Activated CD4-positive, alpha-beta T cell treated with anti-CD3 and anti-CD28 coated beads, Interleukin-10, Interleukin-2, amounts not matched to agents 100 ng/mL and 50 ng/mL, durations not matched to agents 16 hours and 8 hours (primary cell): ENCODE measurements around the gene DAZAP1.
"Not testable (repeated sequence)": the region's sequence is repeated elsewhere in the genome, so short reads cannot be mapped to it uniquely, and the experiment has no call there.

Experiments
- DNase-seq: peaks from one replicate; pipeline ENCODE4 v3.0.0-alpha.2; 2020

DAZAP1 gene

DNA sequence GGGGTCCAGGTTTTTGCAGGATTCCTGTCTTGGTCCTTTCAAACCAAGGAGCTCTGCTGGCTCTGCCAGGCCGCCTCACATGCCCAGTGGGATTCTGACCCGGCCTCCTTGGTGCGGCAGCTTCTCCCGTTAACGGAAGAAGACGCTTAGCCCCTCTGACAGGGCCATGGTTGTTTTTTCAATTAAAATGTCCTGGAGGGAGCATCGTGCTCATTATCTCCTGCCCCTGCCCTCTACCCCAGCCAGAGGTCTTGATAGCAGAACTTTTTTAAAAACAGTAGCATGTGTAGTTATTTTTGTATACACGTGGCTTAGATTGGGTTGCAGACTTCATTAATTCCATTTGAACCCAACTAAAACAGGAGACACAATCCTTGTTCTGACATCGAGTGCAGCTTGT, 19.4 kb downstream of the DAZAP1 start:
- no peak for DNase-seq

- no peak for DNase-seq
Measured at GRCh38 chr19:1427221-1427920, 20.0 kb downstream of the DAZAP1 start.

- no peak for DNase-seq
Measured at GRCh38 chr19:1428738-1429391, 21.5 kb downstream of the DAZAP1 start.

GRCh38 chr19:1429750-1430149, 22.4 kb downstream of the DAZAP1 start:
- no peak for DNase-seq

- DNase-seq = no peak
Measured at GRCh38 chr19:1430246-1430645, 22.9 kb downstream of the DAZAP1 start.

DNA sequence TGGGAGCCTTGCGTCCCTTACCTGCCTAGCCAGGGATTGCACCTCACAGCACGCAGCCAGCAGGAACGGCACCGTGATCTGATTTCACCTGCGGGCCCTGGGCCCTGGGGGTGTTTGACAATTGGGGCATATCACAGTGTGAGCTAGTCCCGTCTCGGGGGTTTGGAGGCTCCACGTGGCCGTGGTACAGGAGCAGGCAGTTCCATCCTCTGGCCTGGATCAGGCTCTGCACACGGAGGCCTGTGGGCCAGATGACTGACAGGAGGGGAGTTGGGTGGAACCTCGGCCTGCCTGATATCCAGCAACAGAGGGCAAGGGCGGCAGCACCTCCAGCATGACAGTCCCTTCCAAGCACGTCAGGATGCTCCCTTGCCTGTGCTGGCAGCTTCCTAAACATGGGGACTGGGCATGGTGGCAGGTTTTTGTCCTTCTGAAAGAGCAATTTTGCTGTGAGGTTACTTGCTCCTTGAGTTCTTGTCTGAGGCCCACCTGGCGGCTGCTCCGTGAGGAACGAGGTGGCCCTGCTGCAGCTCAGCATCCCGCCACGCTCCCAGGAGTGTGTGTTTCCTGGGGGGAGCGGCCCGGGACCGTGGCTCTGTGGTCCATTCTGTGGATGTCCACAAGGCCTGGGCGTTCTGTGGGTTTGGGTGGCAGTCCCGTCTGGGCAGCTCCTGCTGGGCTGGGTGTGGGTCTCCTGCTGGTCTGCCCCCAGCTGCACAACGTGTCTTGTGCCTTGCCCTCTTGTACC, 24.5 kb downstream of the DAZAP1 start:
- DNase-seq = no peak

- DNase-seq = no peak
Measured at GRCh38 chr19:1432507-1432887, 25.1 kb downstream of the DAZAP1 start.

- no peak for DNase-seq
Measured at GRCh38 chr19:1433119-1434039, 26.0 kb downstream of the DAZAP1 start.

- DNase-seq = no peak
Measured at GRCh38 chr19:1434040-1434366, 26.6 kb downstream of the DAZAP1 start.

- DNase-seq = no peak
Measured at GRCh38 chr19:1434577-1435060, 27.2 kb downstream of the DAZAP1 start.

DNA sequence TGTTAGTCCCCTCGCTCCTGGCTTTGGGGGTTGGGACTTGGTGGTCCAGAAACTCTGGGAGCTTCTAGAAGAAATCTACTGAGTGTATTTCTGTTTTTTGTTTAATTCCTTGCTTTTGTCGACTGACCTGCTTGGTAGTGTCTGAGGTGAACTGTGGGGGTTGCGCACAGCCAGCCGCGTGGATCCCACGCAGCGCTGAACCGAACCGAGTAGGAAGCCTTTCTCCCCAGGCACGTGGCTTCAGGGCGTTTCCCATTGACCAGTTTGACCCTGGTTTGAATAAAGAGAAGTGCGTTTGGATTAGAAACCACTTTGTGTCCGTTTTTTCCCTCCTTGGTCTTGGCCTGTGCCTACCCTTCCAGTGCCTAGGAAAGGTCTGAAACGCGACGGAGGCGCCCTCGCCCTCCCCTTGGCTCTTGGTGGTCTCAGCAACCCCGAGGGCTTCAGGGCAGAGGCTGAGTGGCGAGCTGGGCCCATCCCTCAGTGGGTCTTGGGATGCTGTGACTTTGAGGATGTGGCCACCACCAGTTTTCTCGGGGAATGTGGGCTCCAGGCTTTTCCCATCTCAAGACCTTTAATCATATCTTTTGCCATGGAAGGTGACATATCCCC, 28.1 kb downstream of the DAZAP1 start:
- no peak for DNase-seq

DNA sequence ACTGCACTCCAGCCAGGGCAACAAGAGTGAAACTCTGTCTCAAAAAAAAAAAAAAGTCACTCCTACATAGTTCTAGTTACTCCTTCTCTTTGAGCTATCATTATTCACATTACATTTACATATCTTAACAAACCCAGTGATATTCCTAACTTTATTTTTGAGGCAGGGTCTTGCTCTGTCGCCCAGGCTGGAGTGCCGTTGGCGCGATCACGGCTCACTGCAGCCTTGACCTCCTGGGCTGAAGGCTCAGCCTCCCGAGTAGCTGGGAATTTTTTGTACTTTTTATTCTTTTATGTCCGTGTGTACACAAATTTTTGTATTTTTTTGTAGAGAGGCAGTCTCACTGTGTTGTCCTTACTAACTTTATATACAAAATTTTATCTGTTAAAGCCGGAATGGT, 30.2 kb downstream of the DAZAP1 start:
- DNase-seq = no peak

DNA sequence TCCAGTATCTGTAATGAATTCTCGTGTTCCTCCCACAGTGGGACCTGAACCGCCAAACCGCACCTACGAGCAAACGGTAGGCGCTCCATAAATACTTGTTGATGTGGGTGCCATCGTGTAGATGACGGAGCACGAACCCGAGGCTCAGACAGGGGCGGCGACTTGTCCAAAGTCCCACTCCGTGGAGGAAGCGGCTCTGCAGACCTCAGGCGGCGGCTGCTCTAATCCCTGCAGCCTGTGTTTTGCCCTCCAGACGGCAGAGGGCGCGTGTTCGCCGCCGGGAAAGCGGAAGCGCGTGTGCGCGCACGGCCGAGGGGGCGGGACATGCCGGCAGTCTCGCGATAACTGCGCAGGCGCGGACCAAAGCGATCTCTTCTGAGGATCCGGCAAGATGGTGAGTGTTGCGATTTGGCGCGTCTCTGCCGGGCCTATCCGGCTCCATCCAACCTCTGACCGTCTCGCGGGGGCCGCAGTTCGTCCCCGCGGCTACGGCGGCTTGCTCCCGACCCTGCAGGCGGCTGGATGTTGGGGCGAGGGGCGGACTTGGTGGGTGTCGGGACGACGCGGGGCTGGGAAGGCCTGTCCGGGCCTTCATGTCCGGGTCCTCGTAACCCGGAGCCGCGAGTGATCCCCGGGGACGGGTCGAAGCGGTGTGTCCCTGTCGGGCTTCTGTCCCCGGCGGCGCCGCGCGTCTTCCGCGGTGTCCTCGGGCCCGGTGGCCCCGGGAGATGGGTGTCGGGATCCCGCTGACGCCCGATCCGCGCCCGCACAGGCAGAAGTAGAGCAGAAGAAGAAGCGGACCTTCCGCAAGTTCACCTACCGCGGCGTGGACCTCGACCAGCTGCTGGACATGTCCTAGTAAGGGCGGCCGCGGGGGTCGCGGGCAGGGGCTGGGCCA, 30.9 kb downstream of the DAZAP1 start, which contains the start of gene RPS15:
TSS of gene RPS15 (plus strand) at position 362 of the 898 bp plus-strand sequence. CDS start at position 392, 30 bp downstream.
- peak; percentile 97 for DNase-seq

DNA sequence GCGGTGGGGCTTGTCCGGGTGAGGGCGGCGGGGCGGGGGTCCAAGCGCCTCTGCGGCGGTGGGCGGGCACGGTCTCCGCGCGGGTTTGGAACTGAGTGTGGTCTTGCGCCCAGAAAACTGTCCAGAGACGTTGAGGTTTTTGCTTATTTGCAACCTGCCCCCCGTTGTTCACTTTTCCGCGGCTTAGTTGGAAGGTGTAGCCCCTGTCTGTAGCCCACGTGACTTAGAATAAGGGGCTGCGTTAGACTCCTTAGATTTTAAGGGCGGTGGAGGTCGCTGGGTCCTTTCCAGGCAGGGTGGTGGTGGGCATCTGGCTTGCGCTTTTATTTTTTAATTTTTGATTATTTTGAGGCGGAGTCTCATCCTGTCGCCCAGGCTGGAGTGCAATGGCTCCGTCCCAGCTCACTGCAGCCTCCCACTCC, 31.6 kb downstream of the DAZAP1 start:
- DNase-seq = no peak

- not testable (repeated sequence) for DNase-seq
Measured at GRCh38 chr19:1439525-1440417, 32.4 kb downstream of the DAZAP1 start.

- DNase-seq = no peak
Measured at GRCh38 chr19:1440418-1440801, 33.0 kb downstream of the DAZAP1 start.

- no peak for DNase-seq
Measured at GRCh38 chr19:1441022-1441426, 33.6 kb downstream of the DAZAP1 start.

- no peak for DNase-seq
Measured at GRCh38 chr19:1441677-1442438, 34.5 kb downstream of the DAZAP1 start.

- DNase-seq = peak; percentile 88
Measured at GRCh38 chr19:1445185-1445931, 38.0 kb downstream of the DAZAP1 start.
